Bronchial epithelial cell (primary cell): ENCODE measurements around the gene DBN1. TPM values are rescaled to one million over a fixed set of nuclear protein-coding genes. Genes with fewer than 3 reads are reported as not detected.

Experiments used
- DNase-seq: peaks from one replicate; pipeline ENCODE4 v3.0.0-alpha.2; 2010; ENCODE audit warnings: low read depth
- FAIRE-seq: peaks from 2 replicates; lab custom pipeline; 2011; peaks lifted over from hg19 to GRCh38; lab: Jason Lieb, UNC
- H3K27me3 ChIP-seq: 2 replicates; pipeline ENCODE4 v1.5.1; 2011; ENCODE audit warnings: low read length; ENCODE audit not compliant: control insufficient read depth, insufficient read depth
- H3K36me3 ChIP-seq: 2 replicates; pipeline ENCODE4 v1.5.1; 2011; ENCODE audit warnings: low read length; ENCODE audit not compliant: control insufficient read depth, insufficient read depth
- H3K4me3 ChIP-seq: 2 replicates; pipeline ENCODE4 v1.5.1; 2011; ENCODE audit warnings: mild to moderate bottlenecking, low read depth, low read length, control low read depth
- CTCF ChIP-seq: IDR thresholded peaks from 2 replicates; pipeline ENCODE4 v1.5.1; 2011; ENCODE audit warnings: mild to moderate bottlenecking, moderate library complexity, low read length, control low read depth, inconsistent platforms; ENCODE audit not compliant: insufficient read depth, severe bottlenecking
- total RNA-seq: library from RNA; depleted of rRNA; stranded (reverse); fragments of >200 nt; gene quantifications from 2 replicates; pipeline ENCODE4 v1.2.1, GENCODE V29; 2014

Gene DBN1
- total RNA-seq, 1 donor from 2014 or later = 58.7 TPM

DNA sequence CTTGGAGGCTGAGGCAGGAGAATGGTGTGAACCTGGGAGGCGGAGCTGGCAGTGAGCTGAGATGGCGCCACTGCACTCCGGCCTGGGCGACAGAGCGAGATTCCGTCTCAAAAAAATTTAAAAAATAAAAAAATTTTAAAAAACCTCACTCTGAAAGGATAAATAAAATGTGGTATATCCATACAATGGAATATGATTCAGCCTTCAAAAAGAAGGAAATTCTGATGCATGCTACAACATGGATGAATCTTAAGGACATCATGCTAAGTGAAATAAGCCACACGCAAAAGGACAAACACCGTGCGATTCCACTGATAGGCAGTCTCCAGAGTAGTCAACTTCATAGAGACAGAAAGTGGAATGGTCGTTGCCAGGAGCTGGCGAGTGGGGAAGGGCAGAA lies 8.4 kb downstream of the DBN1 start:
- TF ChIP-seq CTCF = no peak
- DNase-seq = no peak
- Histone ChIP-seq H3K36me3 (peaks cover 34% of the 10 kb centered on the region), H3K27me3 (no peaks in the 10 kb centered on the region), H3K4me3 (no peak overlapping the region)
- no peak for FAIRE-seq

DNA sequence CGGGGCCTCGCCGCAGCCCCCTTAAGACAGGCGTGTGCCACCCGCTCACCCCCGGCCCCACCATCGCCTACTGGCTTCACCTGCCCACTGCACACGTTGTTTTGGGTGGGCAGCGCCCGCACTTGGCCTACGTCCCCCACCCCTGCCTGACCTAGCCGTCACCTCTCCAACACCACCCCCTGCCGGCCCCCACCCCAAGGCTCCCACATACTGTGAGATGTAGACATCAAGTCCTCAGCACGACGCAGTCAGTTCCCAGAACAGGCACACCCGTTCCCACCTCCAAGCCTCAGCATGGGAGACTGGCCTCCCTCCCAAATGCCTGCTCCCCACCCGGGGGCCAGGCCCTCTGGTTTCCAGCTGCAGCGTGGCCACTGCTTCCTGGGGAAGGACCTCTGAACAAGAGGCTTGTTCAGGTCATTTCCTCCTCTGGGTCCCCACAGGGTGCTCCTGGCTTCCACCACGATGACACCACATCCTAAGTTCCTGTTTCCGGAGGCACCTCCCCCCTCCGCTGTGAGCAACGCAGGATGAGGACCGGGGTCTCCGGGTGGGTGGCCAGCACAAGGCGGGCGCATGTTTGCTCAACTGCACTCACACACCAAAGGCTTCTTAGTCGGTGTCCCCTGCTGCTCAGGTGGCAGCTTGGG lies 11.3 kb downstream of the DBN1 start:
- DNase-seq (no peak), FAIRE-seq (no peak)
- Histone ChIP-seq H3K36me3 (peaks cover 31% of the 10 kb centered on the region), H3K27me3 (no peaks in the 10 kb centered on the region), H3K4me3 (no peak overlapping the region)
- no peak for TF ChIP-seq CTCF

DNA sequence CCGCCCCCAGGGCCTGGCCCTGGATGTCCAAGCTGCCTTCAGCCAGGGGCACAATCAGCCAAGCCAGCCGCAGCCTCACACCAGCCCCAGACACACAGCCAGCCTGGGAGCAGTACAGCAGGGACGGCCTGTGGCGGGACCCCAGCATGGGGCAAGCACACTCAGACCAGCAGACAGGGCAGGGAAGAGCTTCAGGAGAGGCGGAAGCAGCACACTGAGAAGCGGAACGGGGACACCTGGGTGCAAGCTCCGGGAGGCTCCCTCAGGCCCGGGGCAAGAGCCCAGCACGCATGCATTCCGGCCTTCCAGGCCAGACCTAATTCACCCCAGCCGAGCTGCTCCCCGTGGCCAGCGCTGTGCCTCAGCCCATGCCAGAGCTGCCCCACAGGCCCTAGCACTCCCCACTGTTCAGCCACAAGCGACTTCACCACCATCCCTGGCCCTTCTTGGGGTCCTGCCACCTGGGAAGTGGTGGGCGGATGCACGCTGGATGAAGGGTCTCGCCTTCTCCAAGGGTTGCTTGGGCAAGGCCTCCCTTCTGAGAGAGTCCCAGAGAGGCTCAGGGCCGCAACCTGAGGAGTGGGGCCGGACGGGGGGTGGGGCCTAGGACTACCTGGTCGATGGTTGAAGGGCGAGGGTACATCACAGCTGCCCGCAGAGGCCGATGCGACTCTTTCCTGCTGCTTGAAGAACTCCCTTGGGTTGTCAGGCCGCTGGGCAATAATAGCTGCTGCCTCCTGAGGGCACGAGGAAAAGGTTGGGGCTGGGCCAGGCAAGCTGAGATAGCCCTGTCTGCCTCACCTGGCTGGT lies 13.4 kb downstream of the DBN1 start:
- H3K27me3 ChIP-seq = no peaks in the 10 kb centered on the region
- no peak overlapping the region for H3K4me3 ChIP-seq
- FAIRE-seq (no peak), DNase-seq (no peak)
- peaks cover 20% of the 10 kb centered on the region for H3K36me3 ChIP-seq
- no peak for TF ChIP-seq CTCF

- peaks cover 20% of the 10 kb centered on the region for H3K36me3 ChIP-seq
- DNase-seq = no peak
- no peak for FAIRE-seq
These were observed 14.1 kb downstream of the DBN1 start for GRCh38 chr5:177459357-177459756.

GRCh38 chr5:177458912-177459350 lies 14.5 kb downstream of the DBN1 start:
- Histone ChIP-seq H3K27me3 (no peaks in the 10 kb centered on the region), H3K4me3 (no peak overlapping the region), H3K36me3 (peaks cover 20% of the 10 kb centered on the region)
- FAIRE-seq (no peak), DNase-seq (no peak)
- TF ChIP-seq CTCF = no peak

More at GRCh38 chr5:177459357-177459756, 14.1 kb downstream of the DBN1 start:
- TF ChIP-seq CTCF = no peak
- Histone ChIP-seq H3K4me3 (no peak overlapping the region), H3K27me3 (no peaks in the 10 kb centered on the region)
